Measurements from ENCODE around the gene OXCT2. TPM values are rescaled to one million over a fixed set of nuclear protein-coding genes. Genes with fewer than 3 reads are reported as not detected.

OXCT2 gene
- total and polyA plus RNA-seq, 9 of the 15 experiments (the other 6 are each of a cell fraction or from before 2014, with no cell fraction given) = 0.08 to 0.64 (median 0.22) TPM; not detected in 2

- TF ChIP-seq THRAP3 (IDR thresholded peaks at IDR 0.05; ENCODE audit: borderline replicate concordance) (no peak), ARHGAP35 (IDR thresholded peaks at IDR 0.05; ENCODE audit: partially characterized antibody) (no peak), PHF8 (IDR thresholded peaks at IDR 0.05; ENCODE audit: borderline replicate concordance, low read length) (peak; percentile 76; the same call in 1 of the 2 replicates), ZKSCAN8 (CRISPR knock-in tag; IDR thresholded peaks at IDR 0.05) (no peak), HIVEP1 (CRISPR knock-in tag; IDR thresholded peaks at IDR 0.05) (peak; percentile 51; the same call in 1 of the 2 replicates), IRF9 (tag; IDR thresholded peaks at IDR 0.05) (no peak), ARID4B (CRISPR knock-in tag; IDR thresholded peaks at IDR 0.05) (peak; percentile 68), ETS2 (tag; IDR thresholded peaks at IDR 0.05; ENCODE audit: borderline replicate concordance, poor library complexity, severe bottlenecking) (peak; percentile 47), CXXC5 (CRISPR knock-in tag; IDR thresholded peaks at IDR 0.05) (peak; percentile 86), NFIC (IDR thresholded peaks at IDR 0.05) (peak; percentile 50; the same call in 1 of the 2 replicates), E2F6 (IDR thresholded peaks at IDR 0.05; ENCODE audit: borderline replicate concordance in 1 of 2, extremely low read depth in 1 of 2, insufficient read depth in 1 of 2, insufficient read length in 1 of 2, low read depth in 1 of 2, low read length in 1 of 2, poor library complexity in 1 of 2, severe bottlenecking in 1 of 2) (peak; percentile 90 to 97), HDAC8 (tag; IDR thresholded peaks at IDR 0.05) (peak; percentile 87; the same call in 1 of the 2 replicates), CLOCK (CRISPR knock-in tag; IDR thresholded peaks at IDR 0.05; ENCODE audit: borderline replicate concordance) (no peak), GATAD2B (IDR thresholded peaks at IDR 0.05; ENCODE audit: borderline replicate concordance) (peak; percentile 92), HEY1 (CRISPR knock-in tag; IDR thresholded peaks at IDR 0.05; ENCODE audit: borderline replicate concordance) (no peak)
These were observed 17.8 kb upstream of the OXCT2 start, which contains the start of gene BMP8B (continued) for GRCh38 chr1:39788758-39789570.

All from K562 (cell line).